Pancreas (tissue), 10 donors: ENCODE data around the gene SAMD1. TPM values are rescaled to one million over a fixed set of nuclear protein-coding genes. Genes with fewer than 3 reads are reported as not detected.

Experiments used
- ATAC-seq, 4 donors: fragments of 200-7000 bp; cut with Tn5 transposase; one replicate each; pipeline versions ENCODE4 v1.8.0 to v1.9.1; 2020; ENCODE audit warnings: mild to moderate bottlenecking in 4 of 4, moderate library complexity in 4 of 4
- DNase-seq, 6 donors: peaks; one replicate each; pipeline ENCODE4 v3.0.0-alpha.2; 2020
- FAIRE-seq: peaks from 2 replicates; lab custom pipeline; 2012; peaks lifted over from hg19 to GRCh38; lab: Jason Lieb, UNC
- H3K27ac ChIP-seq, 4 donors: fragments of 200-600 bp; sonication (generic); 1 replicate in 3 of 4; 2 replicates in 1 of 4; pipeline versions ENCODE4 v1.5.0 to v1.8.0; 2020
- H3K27me3 ChIP-seq, 4 donors: fragments of 200-600 bp; one replicate each; pipeline ENCODE4 v1.8.0; 2021
- H3K36me3 ChIP-seq, 3 donors: fragments of 200-600 bp; sonication (generic) in 1 of 3; one replicate each; pipeline versions ENCODE4 v1.5.0 to v1.8.0; 2020 to 2021
- H3K4me1 ChIP-seq, 3 donors: fragments of 200-600 bp; one replicate each; pipeline ENCODE4 v1.8.0; 2021
- H3K4me3 ChIP-seq, 4 donors: fragments of 200-600 bp; sonication (generic) in 2 of 4; one replicate each; pipeline versions ENCODE4 v1.5.0 to v1.8.0; 2020 to 2021
- H3K9me3 ChIP-seq, 4 donors: fragments of 200-600 bp; one replicate each; pipeline ENCODE4 v1.8.0; 2021
- WGBS, 2 donors: extraction: QIAGEN DNeasy Blood & Tissue Kit; methylation state at CpG; one replicate each; pipeline ENCODE4 v1.1.7; 2013; 5-methylcytosine and 5-hydroxymethylcytosine counted together
- intact Hi-C, 3 donors: fragments of 100-400 bp; cut with DNase I; formaldehyde crosslinking; loops; one replicate each; pipeline versions ENCODE4 v1.11.1 to v1.14.2; 2022
- polyA plus RNA-seq, 2 donors: library from polyadenylated mRNA; stranded (reverse); fragments of 200-250 nt; gene quantifications; one replicate each; pipeline ENCODE4 v1.2.3, GENCODE V29; 2013
- total RNA-seq, 6 donors: library from RNA; stranded (reverse); fragmentation: NEBNext Ultra II Directional in 4 of 6; extraction: Animal tissue kit (Norgen Biotek cat#: 25700) in 4 of 6; gene quantifications; one replicate each; pipeline versions ENCODE4 v1.2.1 to v1.2.4, GENCODE V29; 2021 to 2023
- TF ChIP-seq, protein P1 (sequence below), 4 donors: fragments of 200-600 bp; sonication (generic) in 3 of 4; IDR thresholded peaks; one replicate each; pipeline versions ENCODE4 v1.5.0 to v1.8.0; 2021; ENCODE audit warnings: antibody characterized with exemption in 4 of 4
- donor health status: healthy with polysubstance abuse.
- donor health status: DM: no; HTN: no; CAD: no; lungs with moderate emphysema.
- donor health status: DM: no; HTN: no; CAD: no.
- donor health status: control.
- donor health status: control.
- donor health status: Bipolar disorder and iron deficiency.
- donor health status: DM: yes; HTN: yes; CAD: no.
- donor health status: DM: no; HTN: no; CAD: no.
- donor health status: DM: no; HTN: no; CAD: no.
- donor health status: DM: yes; HTN: yes; CAD: no.

SAMD1 gene
- total and polyA plus RNA-seq, 8 donors: 7.9 to 24.3 (median 16.9) TPM

GRCh38 chr19:14063105-14063504, 27.4 kb downstream of the SAMD1 start:
- TF ChIP-seq, protein P1, sequence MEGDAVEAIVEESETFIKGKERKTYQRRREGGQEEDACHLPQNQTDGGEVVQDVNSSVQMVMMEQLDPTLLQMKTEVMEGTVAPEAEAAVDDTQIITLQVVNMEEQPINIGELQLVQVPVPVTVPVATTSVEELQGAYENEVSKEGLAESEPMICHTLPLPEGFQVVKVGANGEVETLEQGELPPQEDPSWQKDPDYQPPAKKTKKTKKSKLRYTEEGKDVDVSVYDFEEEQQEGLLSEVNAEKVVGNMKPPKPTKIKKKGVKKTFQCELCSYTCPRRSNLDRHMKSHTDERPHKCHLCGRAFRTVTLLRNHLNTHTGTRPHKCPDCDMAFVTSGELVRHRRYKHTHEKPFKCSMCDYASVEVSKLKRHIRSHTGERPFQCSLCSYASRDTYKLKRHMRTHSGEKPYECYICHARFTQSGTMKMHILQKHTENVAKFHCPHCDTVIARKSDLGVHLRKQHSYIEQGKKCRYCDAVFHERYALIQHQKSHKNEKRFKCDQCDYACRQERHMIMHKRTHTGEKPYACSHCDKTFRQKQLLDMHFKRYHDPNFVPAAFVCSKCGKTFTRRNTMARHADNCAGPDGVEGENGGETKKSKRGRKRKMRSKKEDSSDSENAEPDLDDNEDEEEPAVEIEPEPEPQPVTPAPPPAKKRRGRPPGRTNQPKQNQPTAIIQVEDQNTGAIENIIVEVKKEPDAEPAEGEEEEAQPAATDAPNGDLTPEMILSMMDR (IDR thresholded peaks at IDR 0.05): no peak
- Histone ChIP-seq H3K36me3 (no peaks in the 10 kb centered on the region), H3K4me3 (no peak overlapping the region), H3K9me3 (no peaks in the 10 kb centered on the region), H3K27me3 (no peaks in the 10 kb centered on the region), H3K4me1 (peaks cover 0 to 22% (median 15%) of the 10 kb centered on the region in 3 donors), H3K27ac (peak overlapping the region in 1 of 4 donors; percentile 89)
- WGBS, 2 donors: 66 to 68% methylated on average over 7 of the region's 7 CpGs
- ATAC-seq (no peak), FAIRE-seq (no peak), DNase-seq (no peak)
- intact Hi-C loops: no loop called here

DNA sequence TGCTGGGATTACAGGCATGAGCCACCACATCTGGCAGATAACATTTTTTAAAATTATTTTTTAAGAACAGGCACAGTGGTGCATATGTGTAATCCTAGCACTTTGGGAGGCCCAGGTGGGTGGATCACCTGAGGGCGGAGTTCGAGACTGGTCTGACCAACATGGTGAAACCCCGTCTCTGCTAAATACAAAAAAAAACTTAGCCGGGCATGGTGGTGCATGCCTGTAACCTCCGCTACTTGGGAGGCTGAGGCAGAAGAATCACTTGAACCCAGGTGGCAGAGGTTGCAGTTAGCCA, 28.0 kb downstream of the SAMD1 start:
- ATAC-seq (no peak), DNase-seq (no peak), FAIRE-seq (no peak)
- intact Hi-C loops: no loop called here
- Histone ChIP-seq H3K4me1 (peaks cover 0 to 22% (median 15%) of the 10 kb centered on the region in 3 donors), H3K36me3 (no peaks in the 10 kb centered on the region), H3K4me3 (peak overlapping the region in 1 of 4 donors; percentile 51), H3K27me3 (no peaks in the 10 kb centered on the region), H3K27ac (peak overlapping the region in 3 of 4 donors; percentile 22 to 89 (median 89)), H3K9me3 (no peaks in the 10 kb centered on the region)
- WGBS, 2 donors: 50 to 52% methylated on average over 5 of the region's 5 CpGs
- TF ChIP-seq, protein P1 (IDR thresholded peaks at IDR 0.05): no peak

- WGBS, 2 donors: 15 to 21% methylated on average over 19 of the region's 19 CpGs
- intact Hi-C loops: no loop called here
- H3K4me3 ChIP-seq: peak within 1 kb of the TSS; percentile 23 to 51 (median 32)
- TF ChIP-seq, protein P1 (IDR thresholded peaks at IDR 0.05): no peak
- H3K27ac ChIP-seq: peak within 1 kb of the TSS; percentile 51 to 89 (median 82)
- H3K36me3 ChIP-seq: no peaks in the 10 kb centered on the region
- no peaks in the 10 kb centered on the region for H3K9me3 ChIP-seq
- peaks cover 0 to 22% (median 15%) of the 10 kb centered on the region in 3 donors for H3K4me1 ChIP-seq
- FAIRE-seq (no peak), ATAC-seq (peak; percentile 89 to 97 (median 94)), DNase-seq (peak; percentile 85 to 96 (median 92))
- H3K27me3 ChIP-seq: no peaks in the 10 kb centered on the region
These were observed 28.6 kb downstream of the SAMD1 start, which contains the start of gene PALM3 for GRCh38 chr19:14061751-14062557. TSS of gene PALM3 (minus strand) at chr19:14062076. CDS start at chr19:14061980, 96 bp downstream.

GRCh38 chr19:14061081-14061749, 29.3 kb downstream of the SAMD1 start:
- peak; percentile 22 to 80 (median 64) for ATAC-seq
- no peaks in the 10 kb centered on the region for H3K36me3 ChIP-seq
- peak overlapping the region; percentile 23 to 51 (median 32) for H3K4me3 ChIP-seq
- TF ChIP-seq, protein P1 (IDR thresholded peaks at IDR 0.05): no peak
- no peak for FAIRE-seq
- DNase-seq: peak in 3 of 6 donors; percentile 37 to 66 (median 46)
- H3K27me3 ChIP-seq: no peaks in the 10 kb centered on the region
- intact Hi-C loops: no loop called here
- H3K4me1 ChIP-seq: peaks cover 0 to 22% (median 15%) of the 10 kb centered on the region in 3 donors
- H3K9me3 ChIP-seq: no peaks in the 10 kb centered on the region
- H3K27ac ChIP-seq: peak overlapping the region; percentile 51 to 89 (median 82)
- WGBS, 2 donors: 11 to 21% methylated on average over 9 of the region's 9 CpGs
